CD4-positive, alpha-beta T cell (primary cell): ENCODE data around the gene VSIG10. TPM values are rescaled to one million over a fixed set of nuclear protein-coding genes. Genes with fewer than 3 reads are reported as not detected.
A peak's percentile ranks its signal among the peaks of the same experiment; 100 is the strongest.

Experiments
- ATAC-seq: fragments of 200-7000 bp; cut with Tn5 transposase; one replicate; pipeline ENCODE4 v1.10.0; 2022; ENCODE audit warnings: mild to moderate bottlenecking; ENCODE audit not compliant: poor library complexity
- CTCF ChIA-PET: fragments of 350-600 bp; sonication (Branson Sonifier 250); formaldehyde crosslinking; loops from one replicate; lab custom pipeline; 2021; ENCODE audit warnings: antibody characterized with exemption, inconsistent platforms; lab: Charles Lee
- POLR2A ChIA-PET: fragments of 350-600 bp; sonication (Branson Sonifier 250); formaldehyde crosslinking; loops from one replicate; lab custom pipeline; 2021; ENCODE audit warnings: antibody characterized with exemption, inconsistent platforms; lab: Charles Lee
- DNase-seq, 14 experiments: peaks; one replicate each; pipeline ENCODE4 v3.0.0-alpha.2; 2013 to 2020; ENCODE audit warnings: mixed read lengths in 2 of 14
- H3K27ac ChIP-seq, 2 donors: one replicate each; pipeline versions ENCODE4 v1.5.1 to v1.7.0; 2013; ENCODE audit warnings: low read length in 2 of 2, low read depth in 1 of 2, mild to moderate bottlenecking in 1 of 2
- H3K27me3 ChIP-seq, 2 experiments: 1 replicate in 1 of 2; 2 replicates in 1 of 2; pipeline versions ENCODE4 v1.6.1 to v1.7.0; 2013; ENCODE audit warnings: low read length in 2 of 2, control low read depth in 1 of 2, mild to moderate bottlenecking in 1 of 2, moderate library complexity in 1 of 2; ENCODE audit not compliant: insufficient read depth in 2 of 2, control insufficient read depth in 1 of 2
- H3K36me3 ChIP-seq: one replicate; pipeline ENCODE4 v1.6.1; 2013; ENCODE audit warnings: low read length, control low read depth; ENCODE audit not compliant: insufficient read depth
- H3K4me1 ChIP-seq: one replicate; pipeline ENCODE4 v1.6.1; 2013; ENCODE audit warnings: low read length, control low read depth; ENCODE audit not compliant: insufficient read depth
- H3K4me3 ChIP-seq: one replicate; pipeline ENCODE4 v1.5.1; 2013; ENCODE audit warnings: mild to moderate bottlenecking, low read length, moderate library complexity
- H3K9me3 ChIP-seq, 2 experiments: 1 replicate in 1 of 2; 2 replicates in 1 of 2; pipeline versions ENCODE4 v1.6.1 to v1.7.0; 2013; ENCODE audit warnings: low read length in 2 of 2, mild to moderate bottlenecking in 2 of 2, control low read depth in 1 of 2, moderate library complexity in 1 of 2; ENCODE audit not compliant: control insufficient read depth in 1 of 2, insufficient read depth in 1 of 2
- H3K27ac Mint-ChIP-seq: one replicate; pipeline ENCODE4 v1.8.0; 2020; ENCODE audit warnings: mixed read lengths
- H3K27me3 Mint-ChIP-seq: one replicate; pipeline ENCODE4 v1.8.0; 2021; ENCODE audit warnings: mixed read lengths
- H3K36me3 Mint-ChIP-seq: one replicate; pipeline ENCODE4 v1.8.0; 2021; ENCODE audit warnings: low read depth, mixed read lengths
- H3K4me1 Mint-ChIP-seq: one replicate; pipeline ENCODE4 v1.8.0; 2021; ENCODE audit warnings: low read depth, mixed read lengths
- H3K4me3 Mint-ChIP-seq: one replicate; pipeline ENCODE4 v1.8.0; 2020; ENCODE audit warnings: mild to moderate bottlenecking, mixed read lengths
- H3K9me3 Mint-ChIP-seq: one replicate; pipeline ENCODE4 v1.8.0; 2020; ENCODE audit warnings: mixed read lengths
- CTCF ChIP-seq: fragments of 200-600 bp; IDR thresholded peaks from one replicate; pipeline ENCODE4 v1.8.0; 2022; ENCODE audit warnings: antibody characterized with exemption, mild to moderate bottlenecking
- intact Hi-C, 2 experiments: fragments of 100-400 bp; cut with DNase I in 1 of 2; cut with micrococcal nuclease in 1 of 2; formaldehyde crosslinking; loops; one replicate each; pipeline versions ENCODE4 v1.15.1 to v1.9.0; 2023 to 2025; cut with DNase I, micrococcal nuclease
- total RNA-seq, 174 experiments: library from RNA in 2 of 174; stranded (reverse) in 2 of 174; gene quantifications; one replicate each; pipeline ENCODE4 v1.2.3 and lab custom pipeline; 2021 to 2026

The VSIG10 gene
- total RNA-seq, 2 experiments from 2014 or later: 2.2 TPM

- Mint-ChIP-seq H3K27ac (peak overlapping the region; percentile 77), H3K36me3 (peaks cover 36% of the 10 kb centered on the region), H3K4me3 (peak overlapping the region; percentile 90), H3K4me1 (peaks cover 21% of the 10 kb centered on the region), H3K9me3 (no peaks in the 10 kb centered on the region), H3K27me3 (no peaks in the 10 kb centered on the region)
- Histone ChIP-seq H3K4me3 (peak overlapping the region; percentile 85), H3K27me3 (no peaks in the 10 kb centered on the region), H3K36me3 (peaks cover 19% of the 10 kb centered on the region), H3K4me1 (peaks cover 17% of the 10 kb centered on the region), H3K9me3 (no peaks in the 10 kb centered on the region), H3K27ac (no peak overlapping the region)
- TF ChIP-seq CTCF: no peak
- no peak for ATAC-seq
- POLR2A ChIA-PET: interaction anchor here (0.6 to 1.5 kb wide), 7 partner anchors 16 to 360 kb away, joined by 3 to 7 read pairs (median 4); partner anchors contain the start of genes PEBP1, SUDS3 and WSB2
- intact Hi-C loops: loop anchor here in 1 of 2 experiments (2.0 to 10.0 kb wide), 8 partner anchors 41 to 1653 kb away; partner anchors contain the start of genes PEBP1, PRKAB1, RNFT2 and SPRING1
- DNase-seq: peak in 1 of 14 experiments; percentile 3
- CTCF ChIA-PET: interaction anchor here (0.7 to 1.8 kb wide), 3 partner anchors 11 to 49 kb away, joined by 3 to 6 read pairs (median 4); no protein-coding TSS in a partner anchor
Observed at GRCh38 chr12:118015944-118016343, 87.9 kb downstream of the VSIG10 start.

GRCh38 chr12:118015306-118015705 is 88.5 kb downstream of the VSIG10 start:
- no peaks in the 10 kb centered on the region for H3K27me3 Mint-ChIP-seq

More at GRCh38 chr12:118015306-118015705, 88.5 kb downstream of the VSIG10 start:
- DNase-seq (no peak), ATAC-seq (no peak)
- no peak for TF ChIP-seq CTCF
- Histone ChIP-seq H3K27me3 (no peaks in the 10 kb centered on the region), H3K4me3 (no peak overlapping the region), H3K9me3 (no peaks in the 10 kb centered on the region), H3K4me1 (peaks cover 17% of the 10 kb centered on the region), H3K36me3 (peaks cover 16% of the 10 kb centered on the region), H3K27ac (no peak overlapping the region)
- H3K36me3 Mint-ChIP-seq: peaks cover 30% of the 10 kb centered on the region
- CTCF ChIA-PET: no interaction called here
- H3K4me1 Mint-ChIP-seq: peaks cover 21% of the 10 kb centered on the region
- intact Hi-C loops: loop anchor here in 1 of 2 experiments (5.0 to 10.0 kb wide), 4 partner anchors 107 to 1281 kb away; partner anchors contain the start of genes RNFT2 and SPRING1
- no peaks in the 10 kb centered on the region for H3K9me3 Mint-ChIP-seq
- POLR2A ChIA-PET: no interaction called here
- H3K27ac Mint-ChIP-seq: no peak overlapping the region
- H3K4me3 Mint-ChIP-seq: peak overlapping the region; percentile 90

Other genes with a start within 250 kb of the VSIG10 start
- gene KSR2, start 135.0 kb downstream of the VSIG10 start, total RNA-seq: under 1 TPM; 0.05 to 0.17 TPM
- 1 to 10 TPM; 8.7 to 9.1 TPM for gene RFC5, start 87.3 kb downstream of the VSIG10 start, total RNA-seq
- 10 to 100 TPM; 12.0 to 13.4 TPM for gene WSB2, start 42.8 kb downstream of the VSIG10 start, total RNA-seq
- 100 to 1,000 TPM; 116 to 119 TPM for gene PEBP1, start 32.1 kb upstream of the VSIG10 start, total RNA-seq